Measurements from ENCODE around the gene ZNF280D.

DNA sequence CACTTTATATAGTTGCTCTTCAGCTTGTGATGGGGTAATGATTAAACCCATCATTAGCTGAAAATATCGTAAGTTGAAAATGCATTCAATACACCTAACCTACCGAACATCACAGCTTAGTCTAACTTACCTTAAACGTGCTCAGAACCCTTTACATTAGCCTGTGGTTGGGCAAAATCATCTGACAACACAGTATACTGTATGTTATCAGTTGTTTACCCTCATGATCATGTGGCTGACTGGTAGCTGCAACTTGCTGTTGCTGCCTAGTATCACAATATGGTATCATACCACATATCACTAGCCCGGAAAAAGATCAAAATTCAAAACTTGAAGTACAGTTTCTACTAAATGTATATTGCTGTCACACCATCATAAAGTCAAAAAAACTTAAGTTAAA, 9.5 kb downstream of the ZNF280D start:
- TF ChIP-seq POLR2A (IDR thresholded peaks at IDR 0.05; ENCODE audit: low read depth, low read length) (no peak), TAF1 (IDR thresholded peaks at IDR 0.05; ENCODE audit: borderline replicate concordance, low read depth, low read length) (no peak), POLR2AphosphoS5 (IDR thresholded peaks at IDR 0.05; ENCODE audit: low read depth, low read length) (no peak)

Data from GM12892 (cell line).